ENCODE measurements around the gene GNAS. TPM values are rescaled to one million over a fixed set of nuclear protein-coding genes. Genes with fewer than 3 reads are reported as not detected.

Gene GNAS
- total RNA-seq, 4 donors from 2014 or later: 2,457 to 5,038 (median 3,494) TPM

DNA sequence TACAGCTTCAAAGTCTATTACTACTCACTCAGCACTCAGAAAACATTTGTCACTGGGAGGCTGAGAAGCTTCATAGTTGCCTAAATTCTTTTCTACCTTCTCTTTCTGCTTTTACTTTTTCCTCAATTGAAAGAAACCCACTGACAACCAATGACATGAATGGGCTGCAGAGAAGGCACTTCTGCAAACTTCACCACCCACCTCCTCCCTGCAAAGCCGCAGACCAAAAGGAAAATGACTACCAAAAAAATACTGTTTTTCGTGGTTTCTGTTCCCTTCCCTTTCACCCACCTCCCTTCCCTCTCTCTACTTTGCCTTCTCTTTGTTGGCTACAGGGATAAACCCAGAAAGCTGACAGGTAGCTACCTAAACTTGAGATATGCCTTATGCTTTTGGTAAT lies 5.1 kb upstream of the GNAS start:
- Histone ChIP-seq H3K27me3 (no peaks in the 10 kb centered on the region), H3K27ac (no peak overlapping the region), H3K4me1 (peaks cover 4 to 6% of the 10 kb centered on the region in 2 donors), H3K36me3 (no peaks in the 10 kb centered on the region), H3K4me3 (replicated peaks in 1 of 3) (no peak overlapping the region), H3K9me3 (no peaks in the 10 kb centered on the region)
- intact Hi-C loops (cut with DNase I): loop anchor here (10.0 kb wide), 1 partner anchor 613 kb away; no protein-coding TSS in a partner anchor
- no peak for DNase-seq
- TF ChIP-seq, protein P1, sequence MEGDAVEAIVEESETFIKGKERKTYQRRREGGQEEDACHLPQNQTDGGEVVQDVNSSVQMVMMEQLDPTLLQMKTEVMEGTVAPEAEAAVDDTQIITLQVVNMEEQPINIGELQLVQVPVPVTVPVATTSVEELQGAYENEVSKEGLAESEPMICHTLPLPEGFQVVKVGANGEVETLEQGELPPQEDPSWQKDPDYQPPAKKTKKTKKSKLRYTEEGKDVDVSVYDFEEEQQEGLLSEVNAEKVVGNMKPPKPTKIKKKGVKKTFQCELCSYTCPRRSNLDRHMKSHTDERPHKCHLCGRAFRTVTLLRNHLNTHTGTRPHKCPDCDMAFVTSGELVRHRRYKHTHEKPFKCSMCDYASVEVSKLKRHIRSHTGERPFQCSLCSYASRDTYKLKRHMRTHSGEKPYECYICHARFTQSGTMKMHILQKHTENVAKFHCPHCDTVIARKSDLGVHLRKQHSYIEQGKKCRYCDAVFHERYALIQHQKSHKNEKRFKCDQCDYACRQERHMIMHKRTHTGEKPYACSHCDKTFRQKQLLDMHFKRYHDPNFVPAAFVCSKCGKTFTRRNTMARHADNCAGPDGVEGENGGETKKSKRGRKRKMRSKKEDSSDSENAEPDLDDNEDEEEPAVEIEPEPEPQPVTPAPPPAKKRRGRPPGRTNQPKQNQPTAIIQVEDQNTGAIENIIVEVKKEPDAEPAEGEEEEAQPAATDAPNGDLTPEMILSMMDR (IDR thresholded peaks at IDR 0.05): no peak
- TF ChIP-seq POLR2A (IDR thresholded peaks at IDR 0.05): no peak
- WGBS, 2 donors: 74 to 78% methylated on average over 2 of the region's 2 CpGs

DNA sequence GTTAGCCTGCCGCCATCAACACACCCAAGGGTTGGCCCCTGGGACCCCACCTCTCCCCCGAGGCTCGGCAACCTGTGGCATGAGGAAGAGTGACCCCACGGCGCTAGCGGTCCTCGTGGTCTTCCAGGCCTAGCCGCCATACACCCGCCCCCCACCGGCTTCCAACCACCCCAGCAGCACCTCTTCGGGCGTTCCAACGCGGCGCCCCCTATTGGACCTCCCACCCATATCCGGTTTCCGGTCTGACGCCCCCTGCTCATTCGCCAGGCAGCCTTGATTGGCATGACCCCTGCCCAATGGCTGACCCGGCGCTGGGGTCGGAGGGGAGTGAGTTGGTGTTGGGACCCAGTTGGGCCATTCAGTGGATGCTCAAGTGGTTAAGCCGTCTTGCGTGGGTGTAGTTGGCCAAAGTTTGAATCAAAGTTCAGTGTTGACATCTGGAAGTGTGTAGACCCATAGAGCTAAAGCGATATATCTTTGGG lies 1.8 kb upstream of the GNAS start, which contains the start of gene GNAS-AS1:
TSS of gene GNAS-AS1 (minus strand) at position 210 of the 482 bp plus-strand sequence.
- peak; percentile 84 to 86 for DNase-seq
- 50 to 61% methylated on average over 21 to 25 of the region's 25 CpGs for WGBS, 2 donors
- Histone ChIP-seq H3K9me3 (no peaks in the 10 kb centered on the region), H3K4me1 (peaks cover 6 to 22% of the 10 kb centered on the region in 2 donors), H3K4me3 (replicated peaks in 1 of 3) (peak within 1 kb of the TSS in 2 of 3 donors; percentile 30 to 41), H3K27ac (no peak within 1 kb of the TSS), H3K36me3 (no peaks in the 10 kb centered on the region), H3K27me3 (peaks cover 7% of the 10 kb centered on the region)
- TF ChIP-seq POLR2A (IDR thresholded peaks at IDR 0.05): no peak
- TF ChIP-seq, protein P1 (IDR thresholded peaks at IDR 0.05): no peak
- intact Hi-C loops (cut with DNase I): loop anchor here (10.0 kb wide), 1 partner anchor 196 kb away; the partner anchor contains the start of gene STX16

DNA sequence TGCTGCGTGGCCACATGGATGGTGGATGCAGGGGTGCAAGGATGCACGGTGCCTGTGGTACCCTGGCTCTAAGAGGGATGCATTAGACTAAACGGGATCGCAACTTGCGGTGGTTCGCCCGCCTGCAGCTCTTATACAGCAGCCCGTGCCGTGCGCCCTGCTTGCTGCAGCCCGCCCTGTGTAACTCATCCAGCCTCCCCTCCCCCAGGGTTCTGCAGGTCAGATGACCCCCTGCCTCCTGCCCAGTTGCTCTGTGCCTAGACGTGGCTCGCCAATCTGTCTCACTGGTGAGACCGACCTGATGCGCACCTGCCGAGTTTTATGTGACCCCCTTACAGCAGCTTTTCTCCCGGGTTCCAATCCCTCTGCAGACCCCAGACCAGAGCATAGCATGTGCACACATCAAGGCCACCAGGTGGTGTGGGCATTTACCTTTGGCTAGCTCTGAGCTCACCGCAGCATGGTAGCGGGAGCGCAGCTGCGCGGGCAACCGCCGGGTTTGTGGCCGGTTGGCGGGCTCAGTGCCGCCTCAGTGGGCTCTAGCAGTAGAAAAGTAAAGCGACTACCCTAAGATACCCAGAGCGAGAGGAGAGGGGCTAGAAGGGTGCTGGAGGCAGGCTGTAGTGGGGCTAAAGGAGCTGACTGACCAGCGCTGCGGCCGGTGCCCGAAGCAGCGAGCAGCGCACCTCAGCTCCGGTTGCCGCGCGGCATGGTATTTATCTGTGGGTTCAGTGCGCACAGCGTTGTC lies 1.1 kb upstream of the GNAS start:
- peak overlapping the region in 1 of 3 donors; percentile 41 for H3K4me3 ChIP-seq (replicated peaks in 1 of 3)
- peak in 1 of 2 donors; percentile 19 for DNase-seq
- H3K4me1 ChIP-seq: peaks cover 6 to 25% of the 10 kb centered on the region in 2 donors
- intact Hi-C loops (cut with DNase I): loop anchor here (10.0 kb wide), 1 partner anchor 197 kb away; the partner anchor contains the start of gene STX16
- H3K9me3 ChIP-seq: no peaks in the 10 kb centered on the region
- no peak for TF ChIP-seq POLR2A (IDR thresholded peaks at IDR 0.05)
- no peaks in the 10 kb centered on the region for H3K36me3 ChIP-seq
- WGBS, 2 donors: 58 to 70% methylated on average over 39 to 40 of the region's 41 CpGs
- H3K27ac ChIP-seq: no peak overlapping the region
- H3K27me3 ChIP-seq: peaks cover 7% of the 10 kb centered on the region

DNA sequence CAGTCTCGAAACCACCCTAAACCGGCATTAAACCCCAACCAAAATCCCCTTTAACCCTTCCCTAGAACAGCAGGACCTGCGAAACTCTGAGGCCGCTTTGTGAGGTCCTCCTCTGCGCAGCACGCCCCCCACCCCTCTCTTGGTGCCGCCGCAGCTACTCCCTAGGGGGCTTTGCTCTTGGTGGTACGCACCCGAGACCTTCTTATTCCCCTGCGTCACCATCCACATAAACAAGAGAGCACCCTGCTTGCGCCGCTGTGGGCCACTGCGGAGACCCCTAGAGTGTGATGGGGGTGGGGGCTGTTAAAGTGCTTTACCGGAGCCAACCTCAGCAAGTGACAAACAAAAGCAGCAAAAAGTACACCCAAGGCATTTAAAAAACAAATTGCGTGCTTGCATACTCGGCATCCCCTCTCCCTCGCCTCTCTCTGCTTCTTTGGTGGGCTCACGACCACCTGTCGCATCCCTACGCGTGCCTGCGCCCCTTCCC lies 502 bp upstream of the GNAS start:
- no peaks in the 10 kb centered on the region for H3K9me3 ChIP-seq
- TF ChIP-seq, protein P1 (IDR thresholded peaks at IDR 0.05): no peak
- no peak for TF ChIP-seq POLR2A (IDR thresholded peaks at IDR 0.05)
- H3K27ac ChIP-seq: no peak overlapping the region
- intact Hi-C loops (cut with DNase I): loop anchor here (10.0 kb wide), 1 partner anchor 197 kb away; the partner anchor contains the start of gene STX16
- 37 to 61% methylated on average over 23 of the region's 23 CpGs for WGBS, 2 donors
- peaks cover 6 to 25% of the 10 kb centered on the region in 2 donors for H3K4me1 ChIP-seq
- no peak for DNase-seq
- H3K36me3 ChIP-seq: no peaks in the 10 kb centered on the region
- H3K4me3 ChIP-seq (replicated peaks in 1 of 3): peak overlapping the region in 1 of 3 donors; percentile 41
- H3K27me3 ChIP-seq: peaks cover 7% of the 10 kb centered on the region

DNA sequence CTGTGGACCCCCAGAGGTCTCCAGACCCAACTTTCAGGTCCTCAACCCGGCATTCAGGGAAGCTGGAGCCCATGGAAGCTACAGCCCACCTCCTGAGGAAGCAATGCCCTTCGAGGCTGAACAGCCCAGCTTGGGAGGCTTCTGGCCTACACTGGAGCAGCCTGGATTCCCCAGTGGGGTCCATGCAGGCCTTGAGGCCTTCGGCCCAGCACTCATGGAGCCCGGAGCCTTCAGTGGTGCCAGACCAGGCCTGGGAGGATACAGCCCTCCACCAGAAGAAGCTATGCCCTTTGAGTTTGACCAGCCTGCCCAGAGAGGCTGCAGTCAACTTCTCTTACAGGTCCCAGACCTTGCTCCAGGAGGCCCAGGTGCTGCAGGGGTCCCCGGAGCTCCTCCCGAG lies 950 bp downstream of the GNAS start:
- Histone ChIP-seq H3K9me3 (no peaks in the 10 kb centered on the region), H3K27me3 (peaks cover 7% of the 10 kb centered on the region), H3K36me3 (no peaks in the 10 kb centered on the region), H3K27ac (no peak overlapping the region), H3K4me3 (replicated peaks in 1 of 3) (no peak overlapping the region), H3K4me1 (peaks cover 6 to 25% of the 10 kb centered on the region in 2 donors)
- no peak for TF ChIP-seq POLR2A (IDR thresholded peaks at IDR 0.05)
- TF ChIP-seq, protein P1 (IDR thresholded peaks at IDR 0.05): no peak
- DNase-seq: no peak
- intact Hi-C loops (cut with DNase I): loop anchor here (10.0 kb wide), 1 partner anchor 199 kb away; the partner anchor contains the start of gene STX16
- 80 to 83% methylated on average over 1 to 6 of the region's 6 CpGs for WGBS, 2 donors

All from thyroid gland (tissue), 4 donors.